Duodenal mucosa (tissue), 2 donors: ENCODE measurements around the gene IZUMO1.
A peak's percentile ranks its signal among the peaks of the same experiment; 100 is the strongest.

Experiments used
- H3K27ac ChIP-seq: one replicate; pipeline ENCODE4 v1.7.0; 2013; ENCODE audit warnings: low read depth, low read length
- H3K27me3 ChIP-seq, 2 donors: one replicate each; pipeline ENCODE4 v1.7.0; 2013; ENCODE audit warnings: low read length in 2 of 2, control low read depth in 1 of 2; ENCODE audit not compliant: insufficient read depth in 2 of 2, control insufficient read depth in 1 of 2
- H3K36me3 ChIP-seq, 2 donors: one replicate each; pipeline ENCODE4 v1.7.0; 2013; ENCODE audit warnings: low read length in 2 of 2, control low read depth in 1 of 2; ENCODE audit not compliant: insufficient read depth in 2 of 2, control insufficient read depth in 1 of 2
- H3K4me1 ChIP-seq, 2 donors: one replicate each; pipeline ENCODE4 v1.7.0; 2013; ENCODE audit warnings: low read length in 2 of 2, control low read depth in 1 of 2; ENCODE audit not compliant: insufficient read depth in 2 of 2, control insufficient read depth in 1 of 2
- H3K4me3 ChIP-seq, 2 donors: one replicate each; pipeline ENCODE4 v1.7.0; 2013; ENCODE audit warnings: low read length in 2 of 2, low read depth in 1 of 2
- H3K9ac ChIP-seq, 2 donors: one replicate each; pipeline ENCODE4 v1.7.0; 2013; ENCODE audit warnings: low read length in 2 of 2, low read depth in 1 of 2
- H3K9me3 ChIP-seq, 2 donors: one replicate each; pipeline ENCODE4 v1.7.0; 2013; ENCODE audit warnings: low read length in 2 of 2, control low read depth in 1 of 2; ENCODE audit not compliant: control insufficient read depth in 1 of 2

The IZUMO1 gene

GRCh38 chr19:48713041-48713863 is 33.5 kb downstream of the IZUMO1 start:
- H3K4me1 ChIP-seq, result peaks cover 29 to 33% of the 10 kb centered on the region in 2 donors
- peak overlapping the region; percentile 54 to 61 for H3K9ac ChIP-seq
- peak overlapping the region; percentile 75 to 86 for H3K4me3 ChIP-seq
- H3K9me3 ChIP-seq, result peaks cover 0 to 3% of the 10 kb centered on the region in 2 donors
- H3K36me3 ChIP-seq, result no peaks in the 10 kb centered on the region
- no peaks in the 10 kb centered on the region for H3K27me3 ChIP-seq
- H3K27ac ChIP-seq, result peak overlapping the region; percentile 51

DNA sequence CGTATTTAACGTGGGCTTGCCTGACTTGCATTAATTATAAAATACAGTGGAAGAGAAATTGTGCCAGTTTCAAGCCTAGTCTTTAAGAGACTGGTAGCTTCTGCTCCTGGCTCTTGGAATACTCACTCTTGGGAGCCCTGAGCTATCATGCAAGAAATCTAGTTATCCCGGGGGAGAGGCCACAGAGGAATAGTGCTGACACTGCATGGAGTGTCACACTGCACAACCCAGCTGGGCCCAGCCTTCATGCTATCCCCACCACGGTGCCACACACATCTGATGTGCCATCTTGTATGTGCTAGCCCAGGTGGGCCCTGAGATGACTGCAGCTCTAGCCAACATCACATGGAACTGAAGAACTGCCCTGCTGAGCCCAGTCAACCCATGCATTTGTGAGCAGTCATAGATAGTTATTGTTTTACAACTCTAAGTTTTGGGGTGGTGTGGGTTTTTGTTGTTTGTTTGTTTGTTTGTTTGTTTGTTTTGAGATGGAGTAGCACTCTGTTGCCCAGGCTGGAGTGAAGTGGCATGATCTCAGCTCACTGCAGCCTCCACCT is 35.5 kb downstream of the IZUMO1 start:
- no peak overlapping the region for H3K27ac ChIP-seq
- no peak overlapping the region for H3K9ac ChIP-seq

DNA sequence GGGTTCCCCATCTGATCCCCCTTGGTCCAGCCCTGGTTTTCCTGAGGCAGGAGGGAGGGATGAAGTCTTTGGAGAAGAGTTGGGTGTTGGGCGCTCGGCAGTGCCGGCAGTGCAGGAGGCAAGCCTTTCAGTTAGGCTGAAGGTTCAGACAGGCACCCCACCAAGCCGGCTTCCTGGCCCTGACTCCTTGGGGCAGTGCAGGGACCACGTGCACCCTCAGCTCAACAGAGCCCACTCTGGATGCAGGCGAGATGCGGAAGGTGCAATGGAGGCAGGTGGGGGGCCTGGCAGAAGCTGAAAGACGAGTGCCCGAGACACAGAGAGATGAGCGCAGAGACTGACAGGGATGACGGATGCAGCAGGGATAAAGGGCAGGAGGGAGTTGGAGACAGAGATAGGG is 38.2 kb downstream of the IZUMO1 start:
- H3K4me3 ChIP-seq, result no peak overlapping the region
- H3K9me3 ChIP-seq, result peaks cover 0 to 3% of the 10 kb centered on the region in 2 donors
- no peak overlapping the region for H3K9ac ChIP-seq
- peaks cover 7 to 9% of the 10 kb centered on the region in 2 donors for H3K4me1 ChIP-seq
- H3K27me3 ChIP-seq, result no peaks in the 10 kb centered on the region
- H3K27ac ChIP-seq, result no peak overlapping the region
- peaks cover 4 to 16% of the 10 kb centered on the region in 2 donors for H3K36me3 ChIP-seq

More for the DNA sequence above, 35.5 kb downstream of the IZUMO1 start:
- Histone ChIP-seq H3K4me3 (no peak overlapping the region), H3K9me3 (peaks cover 0 to 3% of the 10 kb centered on the region in 2 donors), H3K36me3 (no peaks in the 10 kb centered on the region), H3K4me1 (peaks cover 21 to 26% of the 10 kb centered on the region in 2 donors), H3K27me3 (no peaks in the 10 kb centered on the region)

GRCh38 chr19:48705431-48705830 is 41.3 kb downstream of the IZUMO1 start:
- Histone ChIP-seq H3K9me3 (no peaks in the 10 kb centered on the region), H3K9ac (no peak overlapping the region), H3K27me3 (no peaks in the 10 kb centered on the region), H3K36me3 (peaks cover 11 to 41% of the 10 kb centered on the region in 2 donors), H3K4me3 (no peak overlapping the region), H3K4me1 (no peaks in the 10 kb centered on the region), H3K27ac (no peak overlapping the region)

GRCh38 chr19:48703316-48703715 is 43.4 kb downstream of the IZUMO1 start:
- Histone ChIP-seq H3K36me3 (peaks cover 11 to 42% of the 10 kb centered on the region in 2 donors), H3K9me3 (no peaks in the 10 kb centered on the region), H3K9ac (no peak overlapping the region)

DNA sequence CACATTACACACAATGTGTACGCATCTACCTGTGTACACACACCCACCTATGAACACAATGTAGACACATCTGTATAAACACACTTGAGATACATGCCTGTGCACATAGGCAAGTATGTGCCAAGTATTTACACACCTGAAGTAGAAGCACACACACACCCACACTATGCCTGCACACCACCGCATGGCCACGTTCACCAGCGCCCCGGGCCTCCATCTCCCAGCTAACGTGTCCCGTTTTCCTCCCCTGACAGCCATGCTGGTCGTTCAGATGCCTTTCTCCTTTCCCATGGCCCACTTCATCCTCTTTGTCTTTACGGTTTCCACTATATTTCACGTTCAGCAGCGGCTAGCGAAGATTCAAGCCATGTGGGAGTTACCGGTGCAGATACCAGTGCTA is 44.0 kb downstream of the IZUMO1 start:
- Histone ChIP-seq H3K36me3 (peaks cover 11 to 42% of the 10 kb centered on the region in 2 donors), H3K4me3 (no peak overlapping the region), H3K27me3 (no peaks in the 10 kb centered on the region), H3K9me3 (no peaks in the 10 kb centered on the region), H3K27ac (no peak overlapping the region), H3K9ac (no peak overlapping the region), H3K4me1 (peaks cover 0 to 8% of the 10 kb centered on the region in 2 donors)

More at GRCh38 chr19:48703316-48703715, 43.4 kb downstream of the IZUMO1 start:
- Histone ChIP-seq H3K27ac (no peak overlapping the region), H3K4me1 (peaks cover 0 to 4% of the 10 kb centered on the region in 2 donors), H3K27me3 (no peaks in the 10 kb centered on the region), H3K4me3 (no peak overlapping the region)

GRCh38 chr19:48698046-48698445 is 48.7 kb downstream of the IZUMO1 start:
- peaks cover 0 to 8% of the 10 kb centered on the region in 2 donors for H3K4me1 ChIP-seq
- H3K36me3 ChIP-seq, result peaks cover 6 to 23% of the 10 kb centered on the region in 2 donors
- H3K27me3 ChIP-seq, result no peaks in the 10 kb centered on the region
- no peaks in the 10 kb centered on the region for H3K9me3 ChIP-seq
- peak overlapping the region; percentile 54 to 99 for H3K9ac ChIP-seq
- peak overlapping the region; percentile 36 to 96 for H3K4me3 ChIP-seq
- H3K27ac ChIP-seq, result no peak overlapping the region

DNA sequence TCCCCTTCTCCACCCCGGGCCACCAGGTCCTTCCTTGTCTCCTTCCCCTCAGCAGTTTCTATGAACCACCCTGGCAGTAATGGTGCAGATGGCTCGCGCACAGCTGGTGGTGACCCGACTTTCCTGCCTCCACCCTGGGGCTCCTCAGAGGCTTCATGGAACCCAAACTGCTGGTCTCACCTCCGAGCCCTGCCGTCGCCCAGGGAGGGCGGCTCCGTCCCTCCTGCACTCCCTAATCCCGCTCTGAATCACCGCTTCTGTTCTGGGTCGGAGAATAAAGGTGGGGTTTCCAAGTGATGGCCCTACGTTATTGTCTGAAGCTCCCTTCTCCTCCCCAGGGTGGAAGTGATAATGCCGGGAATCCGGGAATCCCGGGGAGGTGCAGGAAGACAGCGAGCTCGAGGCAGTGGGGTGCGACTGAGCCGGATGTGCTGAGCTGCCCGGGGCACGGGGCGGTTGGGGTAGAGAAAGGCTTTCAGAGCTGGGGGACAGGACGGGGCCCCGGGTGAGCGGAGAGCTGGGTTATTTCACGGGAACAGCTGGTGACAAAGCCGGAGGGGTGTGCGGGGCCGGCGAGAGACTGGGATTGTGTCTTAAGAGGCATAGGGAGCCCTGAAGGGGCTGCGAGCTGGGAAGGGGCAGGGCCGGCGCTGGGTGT is 50.2 kb downstream of the IZUMO1 start:
- Histone ChIP-seq H3K4me1 (peaks cover 0 to 8% of the 10 kb centered on the region in 2 donors), H3K9me3 (no peaks in the 10 kb centered on the region), H3K36me3 (peaks cover 0 to 9% of the 10 kb centered on the region in 2 donors), H3K4me3 (peak overlapping the region; percentile 71 to 96), H3K27ac (peak overlapping the region; percentile 88), H3K9ac (peak overlapping the region; percentile 88 to 99), H3K27me3 (no peaks in the 10 kb centered on the region)

GRCh38 chr19:48695743-48696352 is 50.9 kb downstream of the IZUMO1 start, which contains the start of gene FUT2:
Gene FUT2 (plus strand): TSS chr19:48695971. CDS start chr19:48702957, 6,986 bp downstream.
- H3K9ac ChIP-seq, result peak within 1 kb of the TSS; percentile 88 to 99
- H3K9me3 ChIP-seq, result no peaks in the 10 kb centered on the region
- peaks cover 0 to 5% of the 10 kb centered on the region in 2 donors for H3K36me3 ChIP-seq
- no peaks in the 10 kb centered on the region for H3K27me3 ChIP-seq
- H3K4me3 ChIP-seq, result peak within 1 kb of the TSS; percentile 71 to 96
- peaks cover 0 to 8% of the 10 kb centered on the region in 2 donors for H3K4me1 ChIP-seq
- peak within 1 kb of the TSS; percentile 88 for H3K27ac ChIP-seq
